NCI-H2227 (cell line): ENCODE results near the gene AGBL1.

ENCODE experiments used
- DNase-seq: peaks from one replicate; lab custom pipeline; 2025; ENCODE audit not compliant: unreplicated experiment; lab: John Stamatoyannopoulos, UW

AGBL1 gene

DNA sequence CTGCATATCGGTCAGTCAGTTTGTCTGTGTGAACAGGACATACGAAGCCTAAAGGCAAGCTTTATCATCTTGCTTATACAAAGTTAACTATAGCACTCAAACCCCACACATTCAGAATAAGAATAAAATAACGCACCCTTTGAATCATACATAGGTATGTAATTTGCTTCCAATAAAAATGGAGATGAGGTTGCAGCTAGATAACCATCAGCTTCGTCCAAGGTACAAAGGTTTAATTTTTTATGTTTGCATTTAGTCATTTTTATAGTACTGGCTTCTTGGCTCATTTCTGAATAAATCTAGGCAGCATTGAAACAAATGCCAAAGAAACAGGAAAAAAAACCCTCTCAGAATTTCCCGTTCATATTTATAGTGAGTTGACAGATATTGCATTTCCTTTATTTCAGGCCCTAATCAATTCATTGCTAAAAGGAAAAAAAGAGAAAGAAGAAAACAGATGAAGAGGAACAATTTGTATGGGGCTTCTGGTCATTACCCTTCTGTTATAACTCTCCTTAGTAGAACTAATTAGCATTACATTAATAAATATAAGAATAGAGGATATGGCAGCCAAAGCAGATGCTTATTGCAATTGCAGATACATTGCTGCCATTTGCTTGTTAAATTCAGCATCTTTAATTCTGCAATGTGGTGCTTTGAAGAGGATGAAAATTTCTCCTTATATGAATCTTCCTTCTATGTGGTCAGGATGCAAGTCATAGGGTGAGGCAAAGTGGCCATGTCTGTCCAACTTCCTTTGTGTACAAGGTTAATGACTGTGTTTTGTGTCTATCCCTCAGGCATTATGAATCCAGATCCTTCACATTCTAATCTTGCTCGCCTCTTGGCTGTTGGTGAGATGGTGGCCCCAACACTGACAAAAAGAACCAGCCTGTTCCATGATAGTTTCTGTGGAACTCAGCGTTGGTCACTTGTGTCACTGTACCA, 550.0 kb downstream of the AGBL1 start:
- DNase-seq: no peak

DNA sequence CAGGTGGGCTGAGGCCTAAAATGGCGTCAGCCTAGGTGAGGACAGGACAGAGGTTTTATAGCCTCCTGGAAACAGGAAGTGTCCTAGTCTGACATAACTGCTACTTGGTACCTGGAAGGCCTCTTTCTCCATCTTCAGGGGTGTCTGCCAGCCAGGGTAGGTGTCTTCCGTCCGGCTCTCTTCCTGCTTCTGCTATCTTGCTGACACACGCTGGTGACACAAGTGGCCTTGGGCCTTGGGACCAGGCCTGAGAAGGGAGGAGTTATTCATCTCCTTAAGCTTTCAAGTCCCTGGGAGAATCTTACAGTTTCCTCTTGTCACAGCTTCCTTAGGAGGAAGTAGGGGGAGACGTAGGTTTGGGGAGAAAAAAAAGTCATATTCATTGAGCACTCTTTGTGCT, 551.3 kb downstream of the AGBL1 start:
- no peak for DNase-seq

- DNase-seq: no peak
Observed at GRCh38 chr15:86634146-86634545, 554.5 kb downstream of the AGBL1 start.

GRCh38 chr15:86634992-86635638, 555.4 kb downstream of the AGBL1 start:
- no peak for DNase-seq

- no peak for DNase-seq
Observed at GRCh38 chr15:86644339-86644738, 564.7 kb downstream of the AGBL1 start.

- no peak for DNase-seq
Observed at GRCh38 chr15:86645925-86646500, 566.3 kb downstream of the AGBL1 start.

- DNase-seq: no peak
Observed at GRCh38 chr15:86647810-86648440, 568.3 kb downstream of the AGBL1 start.

DNA sequence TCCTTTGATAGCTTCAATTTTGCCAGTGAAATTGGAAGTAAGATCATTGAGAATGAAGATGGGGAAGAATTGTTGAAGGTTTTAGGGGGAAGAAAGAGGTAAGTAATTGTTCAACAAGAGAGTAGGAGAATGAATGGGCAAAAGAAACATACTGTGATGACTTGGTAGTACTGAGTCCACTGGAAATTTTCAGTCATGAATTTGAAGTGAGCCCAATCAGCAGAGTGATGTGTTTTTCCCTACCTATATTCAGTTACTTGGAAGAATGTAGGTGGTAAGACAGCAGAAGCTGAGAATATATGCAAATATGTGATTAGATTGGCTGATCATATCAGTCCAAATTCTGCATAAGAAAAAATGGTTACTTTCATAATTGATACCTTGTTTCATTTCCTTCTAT, 569.6 kb downstream of the AGBL1 start:
- no peak for DNase-seq

DNA sequence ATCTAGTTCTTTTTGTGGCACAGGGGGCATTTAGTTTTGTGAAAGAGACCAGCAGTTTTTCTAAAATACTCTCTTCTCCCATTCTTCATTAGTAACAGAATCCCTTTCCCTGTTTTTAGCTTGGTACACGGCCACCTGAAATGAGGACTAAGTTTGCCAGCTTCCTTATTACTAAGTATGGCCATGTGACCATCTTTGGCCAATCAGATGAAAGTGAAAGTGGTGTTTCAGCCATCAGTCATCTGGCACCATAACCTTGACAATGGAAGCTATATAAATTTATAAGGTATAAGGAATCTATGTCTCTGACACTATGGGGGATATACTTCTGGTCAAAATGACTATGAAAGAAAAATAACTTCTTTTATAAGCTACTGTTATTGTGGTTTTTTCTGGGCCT, 570.4 kb downstream of the AGBL1 start:
- no peak for DNase-seq

- no peak for DNase-seq
Observed at GRCh38 chr15:86653344-86654197, 573.9 kb downstream of the AGBL1 start.

- DNase-seq: no peak
Observed at GRCh38 chr15:86654501-86654900, 574.8 kb downstream of the AGBL1 start.

DNA sequence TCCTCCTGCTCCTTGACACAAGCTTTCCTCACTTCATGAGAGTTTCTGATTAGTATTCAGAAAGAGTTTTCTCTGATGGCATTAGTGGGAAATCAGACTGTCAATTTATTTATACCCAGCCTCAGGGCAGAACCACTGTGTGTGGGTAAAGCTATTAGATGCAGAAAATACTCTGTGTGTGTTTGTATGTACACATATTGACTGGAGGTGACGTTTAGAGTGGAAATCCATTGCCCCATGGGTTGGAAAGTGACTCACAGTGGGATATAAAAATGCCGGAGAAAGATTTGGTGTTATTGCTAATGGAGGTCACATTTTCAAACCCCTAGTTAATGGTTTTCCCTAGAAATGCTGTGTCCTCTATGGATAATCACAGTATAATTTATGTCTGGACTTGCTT, 577.6 kb downstream of the AGBL1 start:
- no peak for DNase-seq

GRCh38 chr15:86659724-86660411, 580.2 kb downstream of the AGBL1 start:
- no peak for DNase-seq

GRCh38 chr15:86661580-86661979, 581.9 kb downstream of the AGBL1 start:
- no peak for DNase-seq

- no peak for DNase-seq
Observed at GRCh38 chr15:86663304-86663703, 583.6 kb downstream of the AGBL1 start.

DNA sequence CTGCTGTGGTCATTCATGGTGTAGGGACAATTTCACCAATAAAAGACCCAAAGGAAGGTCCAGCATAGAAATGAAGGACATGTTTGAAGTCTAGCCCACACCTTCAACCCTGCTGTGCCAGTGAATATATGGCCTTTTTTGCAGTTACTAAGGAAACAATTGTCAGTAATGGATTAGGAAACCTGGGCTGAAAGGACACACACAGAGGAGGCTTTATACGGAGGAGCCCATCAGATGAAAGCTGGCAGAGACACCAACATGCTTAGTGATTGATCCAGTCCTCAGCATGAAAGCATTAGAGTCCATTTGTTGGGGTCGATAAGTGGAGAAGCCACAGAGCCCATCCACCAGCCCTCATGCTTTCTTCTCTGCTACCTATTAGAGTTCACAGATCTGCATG, 584.3 kb downstream of the AGBL1 start:
- DNase-seq: no peak

DNA sequence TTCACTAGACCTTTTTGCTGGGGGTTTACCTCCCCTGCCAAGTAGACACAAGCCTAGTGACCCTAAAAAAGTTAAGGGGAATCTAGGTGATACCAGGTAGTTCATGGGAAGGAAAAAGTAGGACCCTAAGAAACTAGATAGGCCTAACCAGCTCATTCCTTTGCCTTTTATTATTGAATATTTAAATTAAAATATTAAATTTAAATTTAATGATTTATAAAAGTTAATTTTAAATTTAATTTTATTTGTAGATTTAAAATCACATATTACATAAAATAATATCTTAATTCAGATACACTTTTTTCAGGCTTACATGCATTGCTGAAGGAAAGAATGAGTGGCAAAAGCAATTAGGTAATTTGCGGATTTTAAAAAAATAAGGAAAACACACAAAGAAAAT, 584.9 kb downstream of the AGBL1 start:
- DNase-seq: no peak

GRCh38 chr15:86676002-86676401, 596.3 kb downstream of the AGBL1 start:
- no peak for DNase-seq

- no peak for DNase-seq
Observed at GRCh38 chr15:86677278-86677677, 597.6 kb downstream of the AGBL1 start.

- no peak for DNase-seq
Observed at GRCh38 chr15:86685263-86685662, 605.6 kb downstream of the AGBL1 start.
